ACC112 (cell line): Measurements from ENCODE around the gene RCN1.
"Not testable (repeated sequence)": the region's sequence is repeated elsewhere in the genome, so short reads cannot be mapped to it uniquely, and the experiment has no call there.

ENCODE experiments used
- H2AFZ ChIP-seq: fragments of 200-600 bp; sonication (generic); one replicate; pipeline ENCODE4 v1.6.0; 2017; ENCODE audit warnings: antibody characterized with exemption, low read length; ENCODE audit not compliant: unreplicated experiment
- H3K27ac ChIP-seq: fragments of 200-600 bp; sonication (generic); 2 replicates; pipeline ENCODE4 v1.5.1; 2014; ENCODE audit warnings: low read depth, mild to moderate bottlenecking, antibody characterized with exemption, low read length, moderate library complexity
- H3K27me3 ChIP-seq: fragments of 200-600 bp; sonication (generic); 2 replicates; pipeline ENCODE4 v1.6.1; 2014; ENCODE audit warnings: mild to moderate bottlenecking, antibody characterized with exemption, low read length, moderate library complexity, mixed read lengths; ENCODE audit not compliant: insufficient read depth
- H3K36me3 ChIP-seq: fragments of 200-600 bp; sonication (generic); 2 replicates; pipeline ENCODE4 v1.6.1; 2016; ENCODE audit warnings: mild to moderate bottlenecking, antibody characterized with exemption, low read length, moderate library complexity, mixed read lengths; ENCODE audit not compliant: insufficient read depth
- H3K4me1 ChIP-seq: fragments of 200-600 bp; sonication (generic); one replicate; pipeline ENCODE4 v1.6.1; 2016; ENCODE audit warnings: low read length, mixed read lengths; ENCODE audit not compliant: insufficient read depth, unreplicated experiment, control insufficient read depth
- H3K4me3 ChIP-seq: fragments of 200-600 bp; sonication (generic); 2 replicates; pipeline ENCODE4 v1.5.1; 2014; ENCODE audit warnings: mild to moderate bottlenecking, low read depth, low read length
- H3K79me2 ChIP-seq: fragments of 200-600 bp; sonication (generic); one replicate; pipeline ENCODE4 v1.6.0; 2016; ENCODE audit warnings: low read length; ENCODE audit not compliant: control insufficient read depth, unreplicated experiment, insufficient read depth

The RCN1 gene

DNA sequence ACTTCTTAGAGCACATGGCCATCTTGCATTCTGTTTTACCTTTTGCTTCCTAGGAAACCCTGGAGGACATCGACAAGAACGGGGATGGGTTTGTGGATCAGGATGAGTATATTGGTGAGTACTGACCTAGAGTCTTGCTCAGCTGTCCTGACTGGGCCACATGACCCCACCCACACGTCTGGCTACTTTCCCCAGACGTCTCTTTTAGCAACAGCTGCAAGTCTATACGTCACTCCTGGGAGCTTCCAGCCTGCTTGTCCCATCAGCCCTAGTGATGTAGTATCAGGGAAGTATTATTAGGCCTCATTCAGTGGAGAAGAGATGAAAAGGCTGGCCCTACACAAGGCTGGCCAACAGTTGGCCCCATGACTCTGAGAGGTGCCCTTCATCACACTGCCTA is 9.6 kb downstream of the RCN1 start:
- Histone ChIP-seq H3K79me2 (peaks cover 28% of the 10 kb centered on the region), H3K4me1 (no peaks in the 10 kb centered on the region), H3K27me3 (no peaks in the 10 kb centered on the region), H3K36me3 (peaks cover 48% of the 10 kb centered on the region), H3K27ac (no peak overlapping the region), H3K4me3 (no peak overlapping the region), H2AFZ (no peak overlapping the region)

DNA sequence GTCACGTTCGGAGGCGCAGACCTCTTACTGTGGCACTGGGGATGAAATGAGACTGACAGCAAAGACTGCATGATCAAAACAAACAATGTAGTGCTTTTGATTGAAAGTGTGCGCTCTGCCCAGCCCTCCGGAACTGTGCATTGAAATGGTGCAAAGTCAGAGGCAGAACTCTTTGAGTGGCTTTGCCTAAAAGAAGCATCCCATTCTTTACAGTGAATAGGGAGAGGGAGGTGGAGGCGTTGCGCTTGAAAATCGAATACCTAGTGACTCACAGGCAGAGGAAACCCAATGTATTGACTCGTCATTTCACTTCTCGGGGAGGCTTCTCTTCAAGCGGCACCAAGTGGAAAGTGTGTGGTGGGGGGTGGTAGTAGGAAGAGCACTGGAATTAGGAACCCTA is 10.9 kb downstream of the RCN1 start:
- Histone ChIP-seq H3K36me3 (peaks cover 51% of the 10 kb centered on the region), H3K4me3 (no peak overlapping the region), H3K79me2 (peaks cover 15% of the 10 kb centered on the region), H2AFZ (no peak overlapping the region), H3K4me1 (no peaks in the 10 kb centered on the region), H3K27me3 (no peaks in the 10 kb centered on the region), H3K27ac (no peak overlapping the region)

DNA sequence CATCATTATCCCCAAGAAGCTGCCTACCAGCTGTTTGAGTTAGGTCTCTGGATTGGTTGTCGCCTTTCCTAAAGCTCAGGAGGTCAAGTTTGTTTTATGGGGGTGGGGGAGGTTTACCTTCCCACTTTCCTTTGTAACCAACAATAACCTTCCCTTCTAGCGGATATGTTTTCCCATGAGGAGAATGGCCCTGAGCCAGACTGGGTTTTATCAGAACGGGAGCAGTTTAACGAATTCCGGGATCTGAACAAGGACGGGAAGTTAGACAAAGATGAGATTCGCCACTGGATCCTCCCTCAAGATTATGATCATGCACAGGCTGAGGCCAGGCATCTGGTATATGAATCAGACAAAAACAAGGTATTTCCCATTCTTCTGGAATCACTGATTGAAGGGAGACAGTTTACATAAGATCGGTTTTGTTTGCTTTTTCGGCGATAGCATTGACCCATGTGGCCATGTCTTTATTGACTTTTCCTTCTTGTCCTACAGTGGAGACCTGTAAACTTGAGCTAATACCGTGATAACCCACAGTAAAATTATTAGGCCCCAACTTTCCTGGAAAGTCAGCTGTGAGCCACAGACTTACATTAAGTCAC is 12.3 kb downstream of the RCN1 start:
- H3K27ac ChIP-seq, H3K4me3 ChIP-seq, H3K27me3 ChIP-seq: not testable (repeated sequence)

GRCh38 chr11:32103941-32104340 is 13.1 kb downstream of the RCN1 start:
- no peaks in the 10 kb centered on the region for H3K27me3 ChIP-seq
- no peak overlapping the region for H2AFZ ChIP-seq
- peaks cover 32% of the 10 kb centered on the region for H3K36me3 ChIP-seq
- no peak overlapping the region for H3K4me3 ChIP-seq
- H3K79me2 ChIP-seq, result no peaks in the 10 kb centered on the region
- no peaks in the 10 kb centered on the region for H3K4me1 ChIP-seq
- no peak overlapping the region for H3K27ac ChIP-seq

More for the DNA sequence above, 12.3 kb downstream of the RCN1 start:
- H3K36me3 ChIP-seq, result peaks cover 38% of the 10 kb centered on the region
- not testable (repeated sequence) for H3K4me1 ChIP-seq, H2AFZ ChIP-seq, H3K79me2 ChIP-seq

GRCh38 chr11:32105871-32106560 is 15.1 kb downstream of the RCN1 start:
- Histone ChIP-seq H3K27me3 (no peaks in the 10 kb centered on the region), H3K36me3 (peaks cover 23% of the 10 kb centered on the region), H3K4me3 (no peak overlapping the region), H3K79me2 (no peaks in the 10 kb centered on the region), H3K4me1 (no peaks in the 10 kb centered on the region), H2AFZ (no peak overlapping the region), H3K27ac (no peak overlapping the region)

GRCh38 chr11:32107647-32108046 is 16.8 kb downstream of the RCN1 start:
- H3K27me3 ChIP-seq, result 0 out of 2 replicates have a peak, but pooled peaks cover under 1% of the 10 kb centered on the region
- H2AFZ ChIP-seq, result no peak overlapping the region
- H3K4me1 ChIP-seq, result no peaks in the 10 kb centered on the region
- H3K36me3 ChIP-seq, result peaks cover 7% of the 10 kb centered on the region
- H3K79me2 ChIP-seq, result no peaks in the 10 kb centered on the region
- no peak overlapping the region for H3K4me3 ChIP-seq
- no peak overlapping the region for H3K27ac ChIP-seq

GRCh38 chr11:32108576-32108975 is 17.7 kb downstream of the RCN1 start:
- Histone ChIP-seq H3K27me3 (0 out of 2 replicates have a peak, but pooled peaks cover 3% of the 10 kb centered on the region), H3K27ac (no peak overlapping the region)

DNA sequence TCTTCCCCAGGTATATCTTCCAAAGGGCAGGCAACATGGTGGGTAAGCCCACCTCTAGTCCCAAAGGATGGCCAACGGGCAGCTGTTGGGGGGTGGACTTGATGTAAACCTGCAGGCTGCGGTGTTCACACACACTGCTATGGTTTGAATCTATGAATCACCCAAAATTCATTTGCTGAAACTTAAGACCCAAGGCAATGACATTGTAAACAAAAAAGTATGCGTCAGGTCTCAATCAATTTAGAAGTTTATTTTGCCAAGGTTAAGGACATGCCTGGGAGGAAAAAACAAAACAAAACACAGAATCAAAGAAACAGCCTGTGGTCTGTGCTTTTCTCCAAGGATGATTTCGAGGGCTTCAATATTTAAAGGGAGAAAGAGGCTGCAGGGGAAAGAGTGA is 18.3 kb downstream of the RCN1 start:
- no peak overlapping the region for H3K27ac ChIP-seq
- no peaks in the 10 kb centered on the region for H3K79me2 ChIP-seq
- H3K4me3 ChIP-seq, result no peak overlapping the region
- peaks cover 3% of the 10 kb centered on the region for H3K36me3 ChIP-seq
- H3K4me1 ChIP-seq, result no peaks in the 10 kb centered on the region
- 0 out of 2 replicates have a peak, but pooled peaks cover 3% of the 10 kb centered on the region for H3K27me3 ChIP-seq
- H2AFZ ChIP-seq, result no peak overlapping the region

More at GRCh38 chr11:32108576-32108975, 17.7 kb downstream of the RCN1 start:
- no peaks in the 10 kb centered on the region for H3K4me1 ChIP-seq
- H3K79me2 ChIP-seq, result no peaks in the 10 kb centered on the region
- H3K4me3 ChIP-seq, result no peak overlapping the region
- H2AFZ ChIP-seq, result no peak overlapping the region
- peaks cover 3% of the 10 kb centered on the region for H3K36me3 ChIP-seq

DNA sequence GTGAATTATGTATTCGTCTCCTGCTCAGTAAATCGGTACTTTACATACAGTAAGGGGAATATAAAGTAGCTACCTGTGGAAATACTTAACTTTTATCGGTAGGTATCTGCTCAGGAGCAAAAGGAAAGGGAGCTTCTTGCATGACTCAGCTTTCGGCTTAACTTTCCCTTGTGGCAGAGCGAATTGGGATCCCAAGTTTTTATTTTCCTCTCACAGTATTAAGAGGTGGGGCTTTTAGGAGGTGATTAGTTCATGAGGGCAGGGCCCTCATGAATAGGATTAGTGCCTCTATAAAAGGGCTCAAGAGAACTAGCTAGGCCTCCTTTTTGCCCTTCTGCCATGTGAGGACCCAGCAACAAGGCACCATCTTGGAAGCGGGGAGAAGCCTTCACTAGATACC is 18.7 kb downstream of the RCN1 start:
- no peak overlapping the region for H3K27ac ChIP-seq

DNA sequence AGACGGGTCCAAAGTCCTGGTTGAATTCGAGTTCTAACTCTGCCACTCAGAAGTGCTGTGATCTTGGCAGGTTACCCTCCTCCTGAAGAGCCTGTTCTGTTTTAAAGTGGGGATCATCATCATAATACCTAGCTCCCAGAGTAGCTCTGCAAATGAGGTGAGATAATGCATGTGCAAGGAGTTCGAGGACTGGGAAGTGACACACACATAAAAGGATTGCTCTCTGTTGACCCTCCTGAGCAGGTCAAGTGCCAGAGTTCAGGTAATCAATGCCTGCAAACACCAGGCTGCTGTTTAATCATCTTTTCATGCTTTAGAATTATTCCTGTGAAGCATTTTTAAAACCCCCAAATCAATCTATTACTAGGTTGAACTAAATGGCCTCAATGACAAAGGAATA is 19.9 kb downstream of the RCN1 start:
- Histone ChIP-seq H3K4me1 (no peaks in the 10 kb centered on the region), H2AFZ (no peak overlapping the region), H3K36me3 (peaks cover 2% of the 10 kb centered on the region; the same call in 1 of the 2 replicates), H3K27me3 (0 out of 2 replicates have a peak, but pooled peaks cover 3% of the 10 kb centered on the region), H3K27ac (no peak overlapping the region), H3K4me3 (no peak overlapping the region), H3K79me2 (no peaks in the 10 kb centered on the region)

More for the DNA sequence above, 18.7 kb downstream of the RCN1 start:
- no peak overlapping the region for H3K4me3 ChIP-seq
- H2AFZ ChIP-seq, result no peak overlapping the region
- peaks cover 3% of the 10 kb centered on the region for H3K36me3 ChIP-seq
- 0 out of 2 replicates have a peak, but pooled peaks cover 3% of the 10 kb centered on the region for H3K27me3 ChIP-seq
- no peaks in the 10 kb centered on the region for H3K79me2 ChIP-seq
- H3K4me1 ChIP-seq, result no peaks in the 10 kb centered on the region
